HepG2 (cell line): ENCODE data around the gene IQCK. TPM values are rescaled to one million over a fixed set of nuclear protein-coding genes. Genes with fewer than 3 reads are reported as not detected.

Source experiments
- ADNP ChIP-seq: sonication (generic); formaldehyde crosslinking; IDR thresholded peaks from 2 replicates; pipeline ENCODE4 v1.4.0; 2020; ENCODE audit warnings: missing genetic modification reagents
- AGO2 ChIP-seq: fragments of 200-400 bp; formaldehyde crosslinking; optimal IDR thresholded peaks from 2 replicates; pipeline ENCODE3; 2017; ENCODE audit warnings: mild to moderate bottlenecking, low read depth, low read length, moderate library complexity
- BCL6 ChIP-seq: IDR thresholded peaks from 2 replicates; pipeline ENCODE4 v1.6.1; 2016; ENCODE audit warnings: missing genetic modification reagents, missing compliant biosample characterization
- CHD4 ChIP-seq: fragments of 200-600 bp; sonication (generic); IDR thresholded peaks from 2 replicates; pipeline ENCODE4 v1.7.0; 2017; ENCODE audit warnings: mild to moderate bottlenecking, low read length, borderline replicate concordance
- CREB3 ChIP-seq: sonication (generic); formaldehyde crosslinking; IDR thresholded peaks from 2 replicates; pipeline ENCODE4 v1.5.0; 2020; ENCODE audit warnings: missing genetic modification reagents
- ERF ChIP-seq: IDR thresholded peaks from 2 replicates; pipeline ENCODE4 v1.6.1; 2018; ENCODE audit warnings: missing biosample characterization, missing genetic modification reagents
- KMT2A ChIP-seq: sonication (generic); formaldehyde crosslinking; IDR thresholded peaks from 2 replicates; pipeline ENCODE4 v1.4.0; 2020; ENCODE audit warnings: missing genetic modification reagents
- MXD3 ChIP-seq: IDR thresholded peaks from 2 replicates; pipeline ENCODE4 v1.6.1; 2016; ENCODE audit warnings: mild to moderate bottlenecking, missing biosample characterization, missing genetic modification reagents
- NFKBIZ ChIP-seq: IDR thresholded peaks from 2 replicates; pipeline ENCODE4 v1.6.1; 2018; ENCODE audit warnings: missing genetic modification reagents, missing compliant biosample characterization
- NFYC ChIP-seq: IDR thresholded peaks from 2 replicates; pipeline ENCODE4 v1.6.1; 2016; ENCODE audit warnings: missing genetic modification reagents, missing compliant biosample characterization
- PLSCR1 ChIP-seq: sonication (generic); formaldehyde crosslinking; IDR thresholded peaks from 2 replicates; pipeline ENCODE4 v1.5.0; 2020; ENCODE audit warnings: missing genetic modification reagents, mild to moderate bottlenecking, borderline replicate concordance
- SNAPC2 ChIP-seq: sonication (generic); formaldehyde crosslinking; IDR thresholded peaks from 2 replicates; pipeline ENCODE4 v1.8.1; 2022; ENCODE audit warnings: mild to moderate bottlenecking, missing genetic modification reagents
- SUZ12 ChIP-seq: fragments of 150-350 bp; IDR thresholded peaks from 2 replicates; pipeline ENCODE4 v1.6.1; 2014; ENCODE audit warnings: low read depth, low read length
- TBX2 ChIP-seq: sonication (generic); formaldehyde crosslinking; IDR thresholded peaks from 2 replicates; pipeline ENCODE4 v1.5.0; 2020; ENCODE audit warnings: missing genetic modification reagents, mild to moderate bottlenecking, borderline replicate concordance
- ZFX ChIP-seq: sonication (generic); formaldehyde crosslinking; IDR thresholded peaks from 2 replicates; pipeline ENCODE4 v1.4.0; 2020; ENCODE audit warnings: mild to moderate bottlenecking, low read depth, missing genetic modification reagents, moderate library complexity
- ZKSCAN5 ChIP-seq: sonication (generic); formaldehyde crosslinking; IDR thresholded peaks from 2 replicates; pipeline ENCODE4 v1.5.1; 2020; ENCODE audit warnings: mild to moderate bottlenecking, missing genetic modification reagents
- ZNF10 ChIP-seq: sonication (generic); formaldehyde crosslinking; IDR thresholded peaks from 2 replicates; pipeline ENCODE4 v1.4.0; 2020; ENCODE audit warnings: mild to moderate bottlenecking, low read depth, missing genetic modification reagents, borderline replicate concordance
- ZNF33B ChIP-seq: sonication (generic); formaldehyde crosslinking; IDR thresholded peaks from 2 replicates; pipeline ENCODE4 v1.5.1; 2020; ENCODE audit warnings: mild to moderate bottlenecking, missing genetic modification reagents
- ZNF362 ChIP-seq: sonication (generic); formaldehyde crosslinking; IDR thresholded peaks from 2 replicates; pipeline ENCODE4 v1.4.0; 2020; ENCODE audit warnings: missing genetic modification reagents, mild to moderate bottlenecking, borderline replicate concordance
- ZNF446 ChIP-seq: sonication (generic); formaldehyde crosslinking; IDR thresholded peaks from 2 replicates; pipeline ENCODE4 v1.5.0; 2020; ENCODE audit warnings: mild to moderate bottlenecking, missing genetic modification reagents
- ZNF512 ChIP-seq: sonication (generic); formaldehyde crosslinking; IDR thresholded peaks from 2 replicates; pipeline ENCODE4 v1.4.0; 2020; ENCODE audit warnings: mild to moderate bottlenecking, missing genetic modification reagents
- ZNF660 ChIP-seq: sonication (generic); formaldehyde crosslinking; IDR thresholded peaks from 2 replicates; pipeline ENCODE4 v1.5.1; 2020; ENCODE audit warnings: mild to moderate bottlenecking, low read depth, missing genetic modification reagents, borderline replicate concordance
- ZNF704 ChIP-seq: sonication (generic); formaldehyde crosslinking; IDR thresholded peaks from 2 replicates; pipeline ENCODE4 v1.8.1; 2023; ENCODE audit warnings: mild to moderate bottlenecking, inconsistent platforms, moderate library complexity, missing genetic modification reagents, borderline replicate concordance
- polyA plus RNA-seq, 8 experiments: library from polyadenylated mRNA; depleted of rRNA in 3 of 8; stranded (reverse) in 7 of 8; unstranded in 1 of 8; fragments of >200 nt; fragmentation: Illumina TruSeq in 4 of 8; extraction: Trizol in 4 of 8; gene quantifications; 2 replicates each; pipeline versions ENCODE4 v1.2.1 to v1.2.3, GENCODE V29; 2011 to 2016; ENCODE audit warnings: low read depth in 4 of 8, missing spikeins in 1 of 8, mixed read lengths in 1 of 8; ENCODE audit not compliant: insufficient read depth in 1 of 8
- total RNA-seq, 5 experiments: library from RNA; depleted of rRNA; stranded (reverse); fragments of >200 nt; fragmentation: Illumina TruSeq; extraction: Trizol; gene quantifications; 2 replicates each; pipeline ENCODE4 v1.2.3, GENCODE V29; 2016; ENCODE audit warnings: low read depth in 1 of 5

The IQCK gene
- total and polyA plus RNA-seq, 2 of the 13 experiments (the other 11 are each of a cell fraction or from before 2014, with no cell fraction given) = 5.1 to 7.3 TPM

- TF ChIP-seq TBX2 (CRISPR knock-in tag) (no peak), PLSCR1 (no peak), SNAPC2 (no peak; the same call in 1 of the 2 replicates), NFYC (CRISPR knock-in tag) (0 out of 2 replicates have a peak, but pooled peaks have one; percentile 6), KMT2A (CRISPR knock-in tag) (peak; percentile 72; the same call in 1 of the 2 replicates), ZNF33B (CRISPR knock-in tag) (no peak), ZNF10 (CRISPR knock-in tag) (no peak), AGO2 (no peak), ADNP (CRISPR knock-in tag) (no peak), ERF (peak; percentile 85), ZNF704 (CRISPR knock-in tag) (no peak), CREB3 (CRISPR knock-in tag) (no peak), CHD4 (no peak), MXD3 (peak; percentile 55; the same call in 1 of the 2 replicates), ZNF660 (CRISPR knock-in tag) (no peak), SUZ12 (no peak), ZNF512 (CRISPR knock-in tag) (no peak), ZKSCAN5 (CRISPR knock-in tag) (no peak), ZFX (CRISPR knock-in tag) (peak; percentile 46; the same call in 1 of the 2 replicates), ZNF362 (CRISPR knock-in tag) (no peak), NFKBIZ (CRISPR knock-in tag) (0 out of 2 replicates have a peak, but pooled peaks have one; percentile 19), BCL6 (CRISPR knock-in tag) (no peak; the same call in 1 of the 2 replicates), ZNF446 (CRISPR knock-in tag) (no peak)
Measured at GRCh38 chr16:19886073-19886941, 168.2 kb downstream of the IQCK start (continued).
